HG02623 (cell line): ENCODE measurements around the gene HSD17B8.
"Not testable (repeated sequence)": the region's sequence is repeated elsewhere in the genome, so short reads cannot be mapped to it uniquely, and the experiment has no call there.

Source experiments
- ATAC-seq: cut with Tn5 transposase; IDR thresholded peaks from one replicate; pipeline ENCODE4 v1.9.1; 2021; ENCODE audit warnings: moderate library complexity; ENCODE audit not compliant: unreplicated experiment

HSD17B8 gene

DNA sequence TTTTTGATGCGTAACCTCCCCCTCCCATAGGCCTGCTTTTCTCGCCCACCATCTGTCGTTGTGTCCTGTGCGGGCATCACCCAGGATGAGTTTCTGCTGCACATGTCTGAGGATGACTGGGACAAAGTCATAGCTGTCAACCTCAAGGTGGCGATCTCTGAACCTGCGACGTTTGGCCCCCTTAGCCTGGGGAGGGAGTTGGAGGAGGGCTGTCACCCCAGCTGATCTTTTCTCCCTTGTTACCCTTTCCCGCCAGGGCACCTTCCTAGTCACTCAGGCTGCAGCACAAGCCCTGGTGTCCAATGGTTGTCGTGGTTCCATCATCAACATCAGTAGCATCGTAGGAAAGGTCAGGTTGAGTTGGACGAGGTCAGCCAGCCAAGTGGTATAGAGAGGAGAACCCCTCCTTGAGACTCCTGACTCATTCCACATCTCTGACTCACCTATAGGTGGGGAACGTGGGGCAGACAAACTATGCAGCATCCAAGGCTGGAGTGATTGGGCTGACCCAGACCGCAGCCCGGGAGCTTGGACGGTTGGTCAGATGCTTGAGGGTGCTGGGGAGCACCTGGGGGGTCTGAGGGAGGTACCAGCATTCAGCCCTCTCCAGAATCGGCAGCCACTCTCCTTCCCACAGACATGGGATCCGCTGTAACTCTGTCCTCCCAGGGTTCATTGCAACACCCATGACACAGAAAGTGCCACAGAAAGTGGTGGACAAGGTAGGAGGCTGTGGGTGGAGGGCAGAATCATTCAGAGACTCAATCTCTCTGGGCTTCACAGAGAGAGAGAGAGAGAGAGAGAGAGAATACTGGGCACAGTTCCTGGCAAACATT is 954 bp downstream of the HSD17B8 start:
- ATAC-seq = no peak

DNA sequence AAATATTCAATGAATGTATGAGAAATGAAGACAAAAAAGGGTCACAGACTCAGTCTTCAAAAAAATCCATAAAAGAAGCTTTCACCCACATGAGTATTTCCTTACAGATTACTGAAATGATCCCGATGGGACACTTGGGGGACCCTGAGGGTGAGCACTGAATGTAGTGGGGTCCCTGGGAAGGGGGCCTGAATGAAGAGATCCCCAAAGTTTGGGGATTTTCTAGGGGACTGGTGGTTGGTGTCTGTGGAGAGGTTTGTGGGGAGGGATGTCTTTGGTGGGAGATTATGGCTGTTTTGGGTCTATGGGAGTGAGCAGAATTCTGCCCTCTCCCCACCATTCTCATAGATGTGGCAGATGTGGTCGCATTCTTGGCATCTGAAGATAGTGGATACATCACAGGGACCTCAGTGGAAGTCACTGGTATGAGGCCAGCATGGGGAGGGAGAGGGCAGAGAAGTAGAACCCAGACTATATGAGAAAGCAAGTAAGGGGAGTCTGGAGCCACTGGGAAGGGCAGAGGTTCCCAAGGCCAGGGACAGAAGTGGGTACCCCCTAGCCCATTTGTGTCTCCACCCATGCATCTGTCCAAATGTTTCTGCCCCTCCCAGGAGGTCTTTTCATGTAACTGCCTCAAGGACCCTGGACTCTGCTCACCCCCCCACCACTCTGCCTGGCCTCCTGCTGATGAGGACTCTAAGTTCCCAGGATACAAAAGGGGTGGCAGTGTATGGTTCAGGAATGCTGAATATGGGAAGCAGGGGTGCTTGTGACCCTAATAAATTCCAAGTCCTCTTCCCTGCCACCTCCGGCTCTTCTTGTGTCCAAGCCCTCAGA is 1.8 kb downstream of the HSD17B8 start:
- no peak for ATAC-seq

DNA sequence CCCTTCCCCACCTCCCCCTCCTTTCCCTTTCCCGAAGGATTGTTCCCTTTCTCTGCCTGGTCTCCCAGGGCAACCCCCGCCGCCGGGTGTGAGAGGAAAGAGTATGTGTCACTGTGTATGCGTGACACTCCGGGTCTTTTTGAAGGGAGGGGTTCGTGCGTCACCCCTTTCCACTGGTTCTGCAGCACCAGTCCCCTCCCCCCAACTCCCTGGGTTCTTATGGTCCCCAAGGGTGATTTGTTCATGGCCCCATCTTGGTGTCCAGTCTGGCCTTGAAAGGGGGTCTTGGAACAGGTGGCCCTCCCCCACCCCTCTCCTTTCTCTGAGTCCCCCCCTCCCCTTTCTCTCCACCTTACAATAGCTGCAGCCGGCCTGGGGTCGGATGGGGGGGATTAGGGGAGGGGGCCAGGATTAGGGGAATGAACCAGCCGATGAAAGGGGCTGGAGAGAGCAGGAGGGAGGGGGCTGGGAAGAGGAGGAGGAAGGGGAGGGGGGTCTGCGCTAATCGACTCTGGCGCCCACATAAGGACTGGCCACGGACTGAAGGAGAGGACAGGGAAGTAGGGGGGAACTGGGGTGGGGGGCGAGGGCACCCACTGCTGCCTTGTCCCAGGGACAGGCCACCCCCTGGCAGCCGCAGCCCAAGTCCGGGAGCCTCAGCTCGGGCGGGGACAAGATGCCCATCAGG is 2.6 kb downstream of the HSD17B8 start:
- ATAC-seq = no peak

DNA sequence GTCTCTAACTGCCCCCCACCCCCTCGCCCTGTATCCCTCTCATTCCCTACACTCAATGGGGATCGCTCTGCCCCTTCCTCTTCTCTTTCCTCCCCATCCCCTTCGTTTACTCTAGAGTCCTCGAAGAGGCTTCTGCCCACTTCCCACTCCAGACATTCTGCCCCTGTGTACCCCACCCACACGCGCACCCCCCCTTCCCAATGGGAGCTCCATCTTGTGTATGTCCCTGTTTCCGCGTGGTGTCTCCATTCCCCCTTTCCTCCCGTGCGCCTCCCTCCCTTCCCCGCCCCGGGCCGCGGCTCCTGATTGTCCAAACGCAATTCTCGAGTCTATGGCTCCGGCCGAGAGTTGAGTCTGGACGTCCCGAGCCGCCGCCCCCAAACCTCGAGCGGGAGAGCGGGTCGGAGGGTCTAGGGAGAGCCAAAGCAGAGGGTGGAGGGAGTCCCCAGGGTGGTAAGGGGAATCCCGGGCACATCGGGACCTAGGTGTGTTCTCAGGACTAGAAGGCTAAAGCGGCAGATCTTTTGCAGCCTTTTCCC is 3.2 kb downstream of the HSD17B8 start:
- no peak for ATAC-seq

DNA sequence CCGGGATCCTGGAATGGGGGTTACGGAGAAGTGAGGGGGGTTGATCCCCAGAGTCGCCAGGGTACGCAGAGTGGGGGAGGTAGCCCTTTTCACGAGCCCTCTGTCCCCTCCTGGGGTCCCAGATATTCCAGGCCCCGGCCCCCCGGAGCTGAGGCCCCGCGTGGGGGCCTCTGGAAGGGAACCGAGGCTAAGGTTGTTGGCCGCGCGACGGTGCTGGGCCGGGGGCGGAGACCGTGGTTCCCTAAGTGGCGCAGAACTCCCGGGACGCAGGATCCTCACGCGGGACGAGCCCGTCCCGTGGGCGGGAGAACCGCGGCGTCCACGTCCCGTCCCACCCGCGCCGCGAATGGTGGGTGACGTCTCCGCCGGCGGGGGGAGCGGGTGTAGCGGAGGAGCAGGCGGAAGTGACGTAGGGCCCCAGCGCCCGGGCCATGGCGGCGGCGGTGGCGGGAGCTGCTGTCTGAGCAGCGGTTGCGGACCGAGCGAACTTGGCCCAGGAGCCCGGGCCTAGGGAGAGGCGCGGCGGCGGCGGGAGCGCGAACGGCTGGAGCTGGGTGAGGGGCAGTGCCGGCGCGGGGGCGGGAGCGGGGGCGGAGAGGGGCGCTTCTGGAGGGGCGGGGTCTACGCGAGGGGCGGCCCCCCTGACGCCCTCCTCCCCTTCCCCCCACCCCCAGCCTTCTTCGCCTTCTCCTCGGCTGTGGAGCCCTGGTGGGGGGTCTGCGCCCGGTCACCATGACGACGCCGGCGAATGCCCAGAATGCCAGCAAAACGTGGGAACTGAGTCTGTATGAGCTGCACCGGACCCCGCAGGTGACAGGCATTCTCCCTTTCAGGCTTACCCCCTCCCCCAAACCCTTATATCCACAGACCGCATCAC is 3.9 kb downstream of the HSD17B8 start, which contains the start of gene RING1:
RING1 (plus strand) TSS at position 410 of the 877 bp plus-strand sequence; CDS start at position 733, 323 bp downstream.
- ATAC-seq = no peak

DNA sequence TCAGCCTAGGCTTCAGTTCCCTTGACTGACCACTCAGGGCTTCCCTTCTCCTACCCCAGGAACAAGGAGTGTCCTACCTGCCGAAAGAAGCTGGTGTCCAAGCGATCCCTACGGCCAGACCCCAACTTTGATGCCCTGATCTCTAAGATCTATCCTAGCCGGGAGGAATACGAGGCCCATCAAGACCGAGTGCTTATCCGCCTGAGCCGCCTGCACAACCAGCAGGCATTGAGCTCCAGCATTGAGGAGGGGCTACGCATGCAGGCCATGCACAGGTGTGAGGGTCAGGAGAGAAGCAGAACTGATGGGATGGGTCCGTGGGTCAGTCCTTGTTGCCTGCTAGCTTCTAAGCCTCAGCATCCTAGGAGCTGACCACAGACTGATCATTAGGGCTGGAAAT is 5.4 kb downstream of the HSD17B8 start:
- no peak for ATAC-seq

DNA sequence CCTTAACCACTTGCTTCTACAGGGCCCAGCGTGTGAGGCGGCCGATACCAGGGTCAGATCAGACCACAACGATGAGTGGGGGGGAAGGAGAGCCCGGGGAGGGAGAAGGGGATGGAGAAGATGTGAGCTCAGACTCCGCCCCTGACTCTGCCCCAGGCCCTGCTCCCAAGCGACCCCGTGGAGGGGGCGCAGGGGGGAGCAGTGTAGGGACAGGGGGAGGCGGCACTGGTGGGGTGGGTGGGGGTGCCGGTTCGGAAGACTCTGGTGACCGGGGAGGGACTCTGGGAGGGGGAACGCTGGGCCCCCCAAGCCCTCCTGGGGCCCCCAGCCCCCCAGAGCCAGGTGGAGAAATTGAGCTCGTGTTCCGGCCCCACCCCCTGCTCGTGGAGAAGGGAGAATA is 6.7 kb downstream of the HSD17B8 start:
- no peak for ATAC-seq

DNA sequence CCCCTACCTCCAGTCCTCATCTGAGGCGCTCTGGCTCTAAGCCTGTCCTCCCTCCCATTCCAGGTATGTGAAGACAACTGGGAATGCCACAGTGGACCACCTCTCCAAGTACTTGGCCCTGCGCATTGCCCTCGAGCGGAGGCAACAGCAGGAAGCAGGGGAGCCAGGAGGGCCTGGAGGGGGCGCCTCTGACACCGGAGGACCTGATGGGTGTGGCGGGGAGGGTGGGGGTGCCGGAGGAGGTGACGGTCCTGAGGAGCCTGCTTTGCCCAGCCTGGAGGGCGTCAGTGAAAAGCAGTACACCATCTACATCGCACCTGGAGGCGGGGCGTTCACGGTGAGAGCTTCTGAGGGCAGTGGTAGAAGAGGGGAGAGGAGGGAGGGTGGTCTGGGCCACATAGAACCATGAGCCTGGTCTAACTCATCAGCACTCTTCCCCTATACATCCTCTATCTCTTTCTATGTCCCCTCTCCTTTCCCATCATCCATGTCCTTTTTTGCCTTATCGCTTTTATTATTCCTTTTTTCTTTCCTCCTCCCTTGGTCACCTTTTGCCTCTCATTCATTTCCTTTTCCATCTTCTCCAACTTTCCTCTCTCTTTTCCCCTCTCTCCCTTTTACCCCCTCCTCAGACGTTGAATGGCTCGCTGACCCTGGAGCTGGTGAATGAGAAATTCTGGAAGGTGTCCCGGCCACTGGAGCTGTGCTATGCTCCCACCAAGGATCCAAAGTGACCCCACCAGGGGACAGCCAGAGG is 7.4 kb downstream of the HSD17B8 start:
- no peak for ATAC-seq

DNA sequence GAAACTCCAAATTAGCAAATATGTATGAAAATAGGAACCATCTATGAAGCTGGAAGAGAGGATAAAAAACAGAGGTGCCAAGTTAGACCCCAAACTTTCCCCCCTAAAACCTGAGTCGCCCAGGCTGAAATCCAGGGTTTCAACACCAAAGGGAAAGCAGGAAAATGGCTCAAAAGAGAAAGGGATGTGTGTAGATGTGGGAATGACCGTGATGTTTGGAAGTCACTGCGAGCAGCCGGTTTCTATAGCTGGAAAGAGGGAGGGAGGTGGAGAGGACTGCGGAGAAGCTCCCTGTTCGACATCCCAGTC is 8.4 kb downstream of the HSD17B8 start:
- ATAC-seq = no peak

DNA sequence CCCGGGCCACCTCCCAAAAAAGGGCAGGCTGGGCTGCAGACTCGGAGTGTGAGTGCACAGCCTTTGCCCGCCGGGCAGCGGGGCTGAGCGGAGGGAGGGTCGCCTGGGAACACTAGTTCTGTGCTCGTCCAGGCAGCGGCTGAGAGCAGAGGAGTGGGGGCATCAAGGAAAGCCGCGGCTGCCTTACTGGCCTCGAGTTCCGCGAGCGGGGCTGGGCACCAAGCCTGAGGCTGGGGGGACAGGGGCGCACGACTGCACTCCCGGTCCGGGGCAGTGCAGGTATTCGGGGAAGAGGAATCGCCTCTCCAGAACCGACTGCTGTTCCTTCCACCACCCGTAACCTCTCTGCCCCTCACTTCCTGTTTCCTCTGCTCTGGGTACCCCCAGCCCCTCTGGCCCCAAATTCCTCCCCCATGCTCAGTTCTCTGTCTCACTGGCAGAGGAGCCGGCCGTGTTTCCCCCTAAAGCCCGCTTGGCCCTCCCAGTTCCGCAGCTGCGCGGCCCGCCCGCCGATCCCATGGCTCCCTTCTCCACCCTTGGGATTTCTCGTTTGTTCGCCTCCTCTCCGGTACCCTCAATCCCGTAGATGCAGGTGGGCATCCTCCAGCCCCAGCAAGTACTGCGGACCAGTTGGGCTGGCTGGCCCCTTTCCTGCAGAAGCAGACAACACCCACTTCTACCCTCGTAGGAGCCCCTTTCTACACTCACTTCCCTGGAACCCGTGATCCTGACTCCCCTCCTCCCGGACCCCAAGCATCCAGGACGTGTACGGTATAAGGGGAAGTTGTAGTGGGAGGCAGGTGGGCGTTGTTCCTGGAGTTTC is 8.9 kb downstream of the HSD17B8 start:
- ATAC-seq = no peak

DNA sequence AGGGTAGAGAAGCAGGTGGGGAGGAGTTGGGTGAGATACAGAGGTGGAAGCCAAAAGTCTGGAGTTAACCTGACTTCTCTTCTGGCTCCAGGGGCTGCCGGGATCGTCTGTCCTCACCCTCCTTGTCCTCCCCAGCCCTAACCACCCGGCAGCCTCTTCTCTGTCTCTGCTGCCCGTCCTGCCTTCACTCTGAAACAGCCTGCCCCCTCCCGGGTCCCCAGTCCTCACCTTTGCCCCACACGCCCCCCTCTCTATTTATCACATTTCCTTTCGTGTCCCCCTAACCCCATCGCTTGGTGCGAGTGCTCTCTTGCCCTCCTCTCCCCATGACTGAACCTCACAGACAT is 9.5 kb downstream of the HSD17B8 start:
- ATAC-seq = no peak

DNA sequence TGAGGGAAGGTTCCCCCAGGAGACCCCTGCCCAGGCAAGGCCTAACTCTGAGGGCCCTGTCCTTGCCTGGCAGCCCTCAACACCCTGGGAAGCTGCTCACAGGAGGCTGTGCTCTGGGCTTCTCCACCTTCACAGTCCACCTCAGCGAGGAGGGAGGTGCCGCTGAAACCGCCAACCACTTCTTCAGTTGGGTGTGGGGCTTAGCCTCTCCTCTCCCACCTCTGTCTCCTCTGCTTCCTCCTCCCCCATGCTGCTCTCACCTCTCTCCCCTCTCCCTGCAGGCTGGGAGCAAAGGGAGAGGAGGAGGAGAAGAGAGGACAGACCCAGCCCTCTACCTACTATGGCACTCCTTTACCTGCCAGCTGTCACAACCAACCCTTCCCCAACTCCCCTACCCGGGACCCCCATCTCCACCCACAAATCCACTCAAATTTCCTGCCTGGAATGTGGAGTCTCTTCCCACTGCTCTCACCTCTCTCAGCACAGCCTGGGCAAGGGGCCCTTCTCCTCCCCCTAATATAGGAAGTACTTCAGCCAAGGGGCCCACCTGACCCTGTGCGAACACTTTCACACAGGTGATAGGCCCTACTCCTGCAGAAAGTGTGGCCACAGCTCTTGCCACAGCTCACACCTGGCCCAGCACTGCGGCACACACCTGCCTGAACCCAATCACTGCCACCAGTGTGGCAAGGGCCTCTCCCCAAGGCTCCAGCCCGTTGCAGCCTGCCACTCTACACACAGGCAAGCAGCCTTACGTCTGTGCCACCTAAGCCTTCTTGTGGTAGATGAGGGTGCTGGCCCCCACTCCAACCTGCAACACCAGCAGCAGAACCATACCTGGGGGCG is 11.0 kb downstream of the HSD17B8 start:
- ATAC-seq = no peak

DNA sequence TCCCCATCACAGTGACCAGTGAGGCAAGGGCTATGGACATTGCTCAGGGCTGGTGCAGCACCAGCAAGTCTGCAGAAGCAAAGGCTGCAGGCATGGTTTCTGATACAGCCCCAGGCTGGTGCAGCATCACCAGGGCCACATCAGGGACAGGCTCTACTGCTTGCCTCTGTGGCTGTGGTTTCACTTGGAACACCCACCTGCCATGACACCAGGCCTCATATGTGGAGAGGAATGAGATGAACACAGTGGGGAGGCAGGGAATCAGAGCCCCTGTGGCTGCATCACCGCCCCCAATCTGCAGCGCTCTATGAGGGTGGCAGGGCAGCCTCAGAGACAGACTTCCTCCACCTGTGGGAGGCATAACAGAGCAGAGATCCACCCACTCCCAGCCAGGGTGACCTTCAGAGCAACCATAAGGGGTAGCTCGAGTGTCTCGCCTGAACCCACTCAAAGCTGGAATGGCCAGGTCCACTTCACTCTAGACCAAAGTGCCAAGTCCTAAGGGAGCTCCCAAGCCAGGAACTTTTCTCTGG is 11.7 kb downstream of the HSD17B8 start:
- no peak for ATAC-seq

DNA sequence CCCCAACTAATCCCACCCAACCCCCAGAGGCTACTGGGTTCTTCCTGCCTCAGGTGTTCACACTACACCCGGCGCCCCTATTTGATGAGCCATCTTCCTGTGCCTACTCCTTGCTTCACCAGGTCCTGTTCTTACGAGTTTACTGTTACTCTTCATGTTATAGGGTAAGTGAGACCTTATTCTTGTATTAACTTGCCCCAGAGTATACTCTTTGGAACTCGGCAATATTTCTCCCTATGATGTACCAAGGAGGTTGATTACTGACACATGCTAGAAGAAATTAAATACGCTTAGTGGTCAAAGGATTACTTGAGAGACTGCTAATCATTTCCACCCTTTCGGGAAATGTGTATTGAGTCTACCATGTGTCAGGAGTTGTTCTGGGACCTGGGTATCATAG is 12.8 kb downstream of the HSD17B8 start:
- ATAC-seq = no peak

DNA sequence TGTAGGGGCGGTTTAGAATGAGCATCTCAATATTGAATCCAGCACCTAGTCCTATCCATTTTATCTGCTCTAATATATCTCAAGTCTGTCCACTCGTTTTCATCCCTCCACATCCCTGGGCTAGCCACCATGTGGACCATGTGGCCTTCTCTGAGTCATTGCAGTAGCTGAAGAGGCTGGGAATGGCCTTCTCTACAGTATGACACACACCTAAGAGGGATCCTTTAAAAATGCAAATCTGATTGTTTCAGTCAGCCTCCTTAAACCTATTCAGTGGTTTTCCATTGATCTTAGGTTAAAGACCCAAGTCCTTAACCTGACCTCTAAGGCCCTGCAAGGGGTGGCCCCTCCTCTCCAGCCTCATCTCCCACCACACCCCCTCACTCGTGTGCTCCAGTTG is 13.2 kb downstream of the HSD17B8 start:
- no peak for ATAC-seq

DNA sequence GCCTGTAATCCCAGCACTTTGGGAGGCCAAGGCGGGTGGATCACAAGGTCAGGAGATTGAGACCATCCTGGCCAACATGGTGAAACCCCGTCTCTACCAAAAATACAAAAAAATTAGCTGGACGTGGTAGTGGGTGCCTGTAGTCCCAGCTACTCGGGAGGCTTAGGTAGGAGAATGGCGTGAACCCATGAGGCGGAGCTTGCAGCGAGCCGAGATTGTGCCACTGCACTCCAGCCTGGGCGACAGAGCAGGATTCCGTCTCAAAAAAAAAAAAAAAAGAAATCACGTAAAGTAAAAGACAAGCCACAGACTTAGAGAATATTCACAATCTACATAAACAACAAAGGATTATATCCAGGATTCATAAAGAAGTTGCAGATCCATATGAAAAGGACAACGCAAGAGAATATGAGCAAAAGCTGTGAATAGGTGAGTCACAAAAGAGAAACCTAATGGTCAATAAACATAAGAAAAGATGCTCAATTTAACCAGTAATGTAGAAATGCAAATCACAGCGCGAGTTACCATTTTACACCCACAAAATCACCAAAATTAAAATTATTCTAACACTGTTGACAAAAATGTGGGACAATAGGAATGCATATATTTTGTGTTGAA is 22.2 kb downstream of the HSD17B8 start:
- not testable (repeated sequence) for ATAC-seq

DNA sequence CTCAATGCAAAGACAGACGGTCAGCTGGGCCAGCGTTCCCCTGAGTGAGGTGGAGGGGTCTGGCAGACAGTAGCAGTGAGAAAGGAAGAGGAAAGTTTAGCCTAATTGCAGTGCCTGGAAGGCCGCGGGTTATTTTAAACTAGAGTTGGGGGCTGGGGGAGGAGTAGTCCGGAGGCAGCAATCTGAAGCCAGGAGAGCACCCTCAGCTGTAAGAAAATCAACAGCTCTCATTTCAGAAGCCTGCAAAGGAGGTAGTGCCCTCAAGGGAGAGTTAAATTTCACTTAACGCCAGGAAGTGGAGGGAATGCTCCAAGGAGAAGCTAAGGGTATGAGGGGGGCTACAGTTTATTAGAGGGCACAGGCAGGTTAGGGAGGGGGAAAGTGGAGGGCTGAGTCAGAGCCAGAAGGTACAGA is 30.8 kb downstream of the HSD17B8 start:
- no peak for ATAC-seq
